GM23338 (cell line): ENCODE data around the gene GRIA1. TPM values are rescaled to one million over a fixed set of nuclear protein-coding genes. Genes with fewer than 3 reads are reported as not detected.

Source experiments
- ATAC-seq: fragments of 200-7000 bp; cut with Tn5 transposase; 3 replicates; pipeline ENCODE4 v1.9.1; 2020
- DNase-seq: peaks from one replicate; pipeline ENCODE4 v3.0.0-alpha.2; 2015; ENCODE audit warnings: low spot score
- H2AFZ ChIP-seq: fragments of 200-600 bp; sonication (generic); 2 replicates; pipeline ENCODE4 v1.8.0; 2016; ENCODE audit warnings: antibody characterized with exemption, mild to moderate bottlenecking, moderate library complexity
- H3F3A ChIP-seq: fragments of 200-600 bp; sonication (generic); replicated peaks from 2 replicates; pipeline ENCODE4 v1.8.0; 2017; ENCODE audit warnings: antibody characterized with exemption, mixed run types, low read depth
- H3K27ac ChIP-seq: fragments of 200-600 bp; sonication (generic); 2 replicates; pipeline ENCODE4 v1.6.1; 2016; ENCODE audit warnings: low read depth
- H3K27me3 ChIP-seq: fragments of 200-600 bp; sonication (generic); 2 replicates; pipeline ENCODE4 v1.8.0; 2016; ENCODE audit warnings: mild to moderate bottlenecking, mixed run types, moderate library complexity; ENCODE audit not compliant: insufficient read depth
- H3K36me3 ChIP-seq: fragments of 200-600 bp; sonication (generic); 2 replicates; pipeline ENCODE4 v1.8.0; 2016; ENCODE audit warnings: mild to moderate bottlenecking; ENCODE audit not compliant: insufficient read depth
- H3K4me1 ChIP-seq: fragments of 200-600 bp; sonication (generic); 2 replicates; pipeline ENCODE4 v1.8.0; 2016; ENCODE audit warnings: mild to moderate bottlenecking, moderate library complexity; ENCODE audit not compliant: insufficient read depth
- H3K4me2 ChIP-seq: fragments of 200-600 bp; sonication (generic); 2 replicates; pipeline ENCODE4 v1.7.1; 2017; ENCODE audit warnings: mixed run types
- H3K4me3 ChIP-seq: fragments of 200-600 bp; sonication (generic); 2 replicates; pipeline ENCODE4 v1.6.1; 2016; ENCODE audit warnings: mixed run types
- H3K79me2 ChIP-seq: fragments of 200-600 bp; sonication (generic); replicated peaks from 2 replicates; pipeline ENCODE4 v1.8.0; 2017; ENCODE audit warnings: mild to moderate bottlenecking; ENCODE audit not compliant: insufficient read depth
- H3K9me2 ChIP-seq: fragments of 200-600 bp; sonication (generic); 2 replicates; pipeline ENCODE4 v1.8.0; 2017; ENCODE audit not compliant: insufficient read depth
- H4K20me1 ChIP-seq: fragments of 200-600 bp; sonication (generic); replicated peaks from 2 replicates; pipeline ENCODE4 v1.8.0; 2017; ENCODE audit warnings: mild to moderate bottlenecking; ENCODE audit not compliant: insufficient read depth
- H3K27ac Mint-ChIP-seq: 2 replicates; pipeline ENCODE4 v1.8.0; 2020; ENCODE audit warnings: inconsistent platforms, mild to moderate bottlenecking, moderate library complexity, mixed read lengths
- H3K27me3 Mint-ChIP-seq: 3 replicates; pipeline ENCODE4 v1.8.0; 2022; ENCODE audit warnings: low read depth, mild to moderate bottlenecking, moderate library complexity, mixed read lengths, inconsistent platforms; ENCODE audit not compliant: insufficient read depth, poor library complexity
- H3K36me3 Mint-ChIP-seq: 3 replicates; pipeline ENCODE4 v1.8.0; 2021; ENCODE audit warnings: low read depth, mild to moderate bottlenecking, inconsistent platforms, moderate library complexity, mixed read lengths
- H3K4me1 Mint-ChIP-seq: 3 replicates; pipeline ENCODE4 v1.8.0; 2020; ENCODE audit warnings: mild to moderate bottlenecking, inconsistent platforms, mixed read lengths
- H3K4me3 Mint-ChIP-seq: 3 replicates; pipeline ENCODE4 v1.8.0; 2021; ENCODE audit warnings: moderate library complexity, mild to moderate bottlenecking, inconsistent platforms, mixed read lengths
- H3K9me3 Mint-ChIP-seq: 3 replicates; pipeline ENCODE4 v1.8.0; 2020; ENCODE audit warnings: moderate library complexity, mild to moderate bottlenecking, inconsistent platforms, mixed read lengths
- CREB1 ChIP-seq: fragments of 250-450 bp; sonication (Bioruptor Pico); IDR thresholded peaks from 2 replicates; pipeline ENCODE4 v1.5.0; 2020; ENCODE audit warnings: low read depth, mild to moderate bottlenecking, moderate library complexity
- CTCF ChIP-seq, 2 experiments: fragments of 200-600 bp in 1 of 2; sonication (generic) in 1 of 2; conservative IDR thresholded peaks; 2 replicates each; pipeline versions ENCODE4 v1.5.1 to v1.6.1; 2016 to 2017; ENCODE audit warnings: antibody characterized with exemption in 2 of 2, low read depth in 2 of 2, mild to moderate bottlenecking in 2 of 2, moderate library complexity in 1 of 2
- ETS1 ChIP-seq: IDR thresholded peaks from 2 replicates; pipeline ENCODE4 v1.6.1; 2016; ENCODE audit warnings: antibody characterized with exemption
- EZH2 ChIP-seq: fragments of 200-600 bp; sonication (generic); IDR thresholded peaks from one replicate; pipeline ENCODE4 v1.8.0; 2017; ENCODE audit warnings: antibody characterized with exemption, mild to moderate bottlenecking, low read depth; ENCODE audit not compliant: unreplicated experiment
- EZH2phosphoT487 ChIP-seq: fragments of 200-600 bp; sonication (generic); IDR thresholded peaks from one replicate; pipeline ENCODE4 v1.8.1; 2018; ENCODE audit warnings: antibody characterized with exemption; ENCODE audit not compliant: unreplicated experiment
- JUNB ChIP-seq: IDR thresholded peaks from one replicate; pipeline ENCODE4 v1.6.1; 2016; ENCODE audit warnings: antibody characterized with exemption; ENCODE audit not compliant: unreplicated experiment
- NANOG ChIP-seq: IDR thresholded peaks from 2 replicates; pipeline ENCODE4 v1.6.1; 2016; ENCODE audit warnings: antibody characterized with exemption, borderline replicate concordance
- POLR2AphosphoS5 ChIP-seq: IDR thresholded peaks from 2 replicates; pipeline ENCODE4 v1.6.1; 2016; ENCODE audit warnings: antibody characterized with exemption, low read depth
- REST ChIP-seq: IDR thresholded peaks from one replicate; pipeline ENCODE4 v1.6.1; 2018; ENCODE audit warnings: antibody characterized with exemption; ENCODE audit not compliant: unreplicated experiment
- STAT1 ChIP-seq: IDR thresholded peaks from one replicate; pipeline ENCODE4 v1.6.1; 2016; ENCODE audit warnings: antibody characterized with exemption; ENCODE audit not compliant: unreplicated experiment
- ZNF114 ChIP-seq: fragments of 250-450 bp; sonication (Bioruptor Pico); IDR thresholded peaks from 2 replicates; pipeline ENCODE4 v1.5.0; 2020; ENCODE audit warnings: mild to moderate bottlenecking, moderate library complexity
- ZNF331 ChIP-seq: fragments of 250-450 bp; sonication (Bioruptor Pico); IDR thresholded peaks from 2 replicates; pipeline ENCODE4 v1.5.0; 2020; ENCODE audit warnings: low read depth, mild to moderate bottlenecking, moderate library complexity
- ZNF462 ChIP-seq: fragments of 250-450 bp; sonication (Bioruptor Pico); IDR thresholded peaks from 2 replicates; pipeline ENCODE4 v1.5.0; 2020; ENCODE audit warnings: mild to moderate bottlenecking, moderate library complexity
- polyA plus RNA-seq: library from polyadenylated mRNA; unstranded; fragments of >200 nt; fragmentation: Nextera tagmentation; extraction: Ambion mirVana; gene quantifications from 2 replicates; pipeline ENCODE4 v1.2.1, GENCODE V29; 2016
- total RNA-seq: library from RNA; depleted of rRNA; stranded (reverse); fragments of >200 nt; shearing (Covaris generic); gene quantifications from 2 replicates; pipeline ENCODE4 v1.2.3, GENCODE V29; 2014

GRIA1 gene
- total and polyA plus RNA-seq, 2 experiments from 2014 or later, result 1.0 to 1.7 TPM

- no peak overlapping the region for H3K4me3 Mint-ChIP-seq
- H3K27ac ChIP-seq, result no peak overlapping the region
- no peaks in the 10 kb centered on the region for H3K4me1 ChIP-seq
- H3K4me2 ChIP-seq, result no peak overlapping the region
- H3K9me3 Mint-ChIP-seq, result no peaks in the 10 kb centered on the region; the same call in 2 of the 3 replicates
- TF ChIP-seq ZNF114 (CRISPR knock-in tag) (no peak), ZNF462 (no peak), REST (no peak), CREB1 (CRISPR knock-in tag) (no peak), STAT1 (no peak), JUNB (no peak), ETS1 (no peak), POLR2AphosphoS5 (no peak), EZH2 (no peak), ZNF331 (CRISPR knock-in tag) (no peak), NANOG (no peak), CTCF (conservative IDR thresholded peaks at IDR 0.05; ENCODE audit: low read depth in 2 of 2) (no peak), EZH2phosphoT487 (no peak)
- no peaks in the 10 kb centered on the region; the same call in 2 of the 3 replicates for H3K4me1 Mint-ChIP-seq
- no peak overlapping the region for H3K27ac Mint-ChIP-seq
- no peaks in the 10 kb centered on the region for H4K20me1 ChIP-seq
- H2AFZ ChIP-seq, result no peak overlapping the region
- no peaks in the 10 kb centered on the region for H3K36me3 ChIP-seq
- no peaks in the 10 kb centered on the region for H3K36me3 Mint-ChIP-seq
- no peak for ATAC-seq
- DNase-seq, result no peak
- H3F3A ChIP-seq, result no peaks in the 10 kb centered on the region
- peaks cover 7% of the 10 kb centered on the region for H3K27me3 Mint-ChIP-seq
- H3K79me2 ChIP-seq, result no peaks in the 10 kb centered on the region
- no peaks in the 10 kb centered on the region for H3K27me3 ChIP-seq
- H3K9me2 ChIP-seq, result peaks cover 4% of the 10 kb centered on the region; the same call in 1 of the 2 replicates
- no peak overlapping the region for H3K4me3 ChIP-seq
Measured at GRCh38 chr5:153558957-153559356, 68.5 kb downstream of the GRIA1 start.
